Progenitor cell of endocrine pancreas (in vitro differentiated cells): ENCODE results near the gene EXOSC3. TPM values are rescaled to one million over a fixed set of nuclear protein-coding genes. Genes with fewer than 3 reads are reported as not detected.

Experiments used
- DNase-seq: peaks from one replicate; pipeline ENCODE4 v3.0.0; 2021; ENCODE audit warnings: low spot score; ENCODE audit not compliant: unreplicated experiment
- H3K27ac Mint-ChIP-seq: 2 replicates; pipeline ENCODE4 v1.8.0; 2021; ENCODE audit warnings: mild to moderate bottlenecking, moderate library complexity, mixed read lengths
- H3K27me3 Mint-ChIP-seq: 2 replicates; pipeline ENCODE4 v1.8.0; 2021; ENCODE audit warnings: mixed read lengths
- H3K36me3 Mint-ChIP-seq: 2 replicates; pipeline ENCODE4 v1.8.0; 2022; ENCODE audit warnings: mixed read lengths; ENCODE audit not compliant: insufficient read depth
- H3K4me1 Mint-ChIP-seq: 2 replicates; pipeline ENCODE4 v1.8.0; 2021; ENCODE audit warnings: low read depth, mixed read lengths
- H3K4me3 Mint-ChIP-seq: 2 replicates; pipeline ENCODE4 v1.8.0; 2021; ENCODE audit warnings: low read depth, mild to moderate bottlenecking, moderate library complexity, mixed read lengths
- H3K9me3 Mint-ChIP-seq: 2 replicates; pipeline ENCODE4 v1.8.0; 2021; ENCODE audit warnings: low read depth, mixed read lengths
- total RNA-seq: library from RNA; stranded (reverse); gene quantifications from 2 replicates; pipeline ENCODE4 v1.2.1, GENCODE V29; 2021
- TF ChIP-seq, protein P1 (sequence below): fragments of 200-600 bp; sonication (generic); IDR thresholded peaks from one replicate; pipeline ENCODE4 v1.5.0; 2021; ENCODE audit warnings: antibody characterized with exemption, mild to moderate bottlenecking; ENCODE audit not compliant: unreplicated experiment

The EXOSC3 gene
- total RNA-seq, 1 donor from 2014 or later = 55.7 TPM

DNA sequence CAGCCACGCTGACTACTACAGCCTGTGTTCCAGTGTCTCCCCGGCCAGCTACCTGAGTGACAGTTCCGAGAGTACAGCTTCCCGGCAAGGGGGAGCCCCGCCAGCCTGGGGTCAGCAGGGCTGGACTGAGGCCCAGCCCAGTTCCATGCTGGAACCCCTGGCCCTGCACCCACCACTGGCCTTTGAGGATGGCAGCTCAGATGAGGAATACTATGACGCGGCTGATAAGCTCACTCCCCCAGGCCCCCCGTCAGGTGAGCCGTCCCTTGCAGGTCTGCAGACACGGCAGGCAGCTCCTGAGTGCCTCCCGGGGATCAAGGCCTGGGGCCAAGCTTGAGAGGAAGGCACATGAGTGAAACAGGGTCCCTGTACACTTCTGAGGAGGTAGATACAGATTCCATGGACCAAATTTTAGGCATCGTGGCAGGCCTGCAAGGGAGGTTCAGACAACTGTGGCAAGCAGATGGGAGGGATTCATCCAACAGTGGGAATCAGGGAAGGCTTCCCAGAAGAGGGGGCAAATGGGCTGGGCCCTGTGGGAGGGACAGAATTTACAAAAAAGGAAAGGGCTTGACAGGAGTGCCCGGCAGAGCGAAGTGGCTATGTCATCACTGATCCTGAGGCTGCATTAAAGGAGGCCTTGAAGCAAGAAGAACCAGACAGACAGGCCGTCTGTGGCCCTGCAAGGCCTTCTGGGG lies 44.1 kb downstream of the EXOSC3 start:
- TF ChIP-seq, protein P1, sequence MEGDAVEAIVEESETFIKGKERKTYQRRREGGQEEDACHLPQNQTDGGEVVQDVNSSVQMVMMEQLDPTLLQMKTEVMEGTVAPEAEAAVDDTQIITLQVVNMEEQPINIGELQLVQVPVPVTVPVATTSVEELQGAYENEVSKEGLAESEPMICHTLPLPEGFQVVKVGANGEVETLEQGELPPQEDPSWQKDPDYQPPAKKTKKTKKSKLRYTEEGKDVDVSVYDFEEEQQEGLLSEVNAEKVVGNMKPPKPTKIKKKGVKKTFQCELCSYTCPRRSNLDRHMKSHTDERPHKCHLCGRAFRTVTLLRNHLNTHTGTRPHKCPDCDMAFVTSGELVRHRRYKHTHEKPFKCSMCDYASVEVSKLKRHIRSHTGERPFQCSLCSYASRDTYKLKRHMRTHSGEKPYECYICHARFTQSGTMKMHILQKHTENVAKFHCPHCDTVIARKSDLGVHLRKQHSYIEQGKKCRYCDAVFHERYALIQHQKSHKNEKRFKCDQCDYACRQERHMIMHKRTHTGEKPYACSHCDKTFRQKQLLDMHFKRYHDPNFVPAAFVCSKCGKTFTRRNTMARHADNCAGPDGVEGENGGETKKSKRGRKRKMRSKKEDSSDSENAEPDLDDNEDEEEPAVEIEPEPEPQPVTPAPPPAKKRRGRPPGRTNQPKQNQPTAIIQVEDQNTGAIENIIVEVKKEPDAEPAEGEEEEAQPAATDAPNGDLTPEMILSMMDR = no peak
- no peaks in the 10 kb centered on the region for H3K4me1 Mint-ChIP-seq
- peaks cover 15% of the 10 kb centered on the region for H3K27me3 Mint-ChIP-seq
- no peaks in the 10 kb centered on the region for H3K9me3 Mint-ChIP-seq
- H3K4me3 Mint-ChIP-seq = no peak overlapping the region
- H3K27ac Mint-ChIP-seq = no peak overlapping the region
- H3K36me3 Mint-ChIP-seq = no peaks in the 10 kb centered on the region
- DNase-seq = no peak

DNA sequence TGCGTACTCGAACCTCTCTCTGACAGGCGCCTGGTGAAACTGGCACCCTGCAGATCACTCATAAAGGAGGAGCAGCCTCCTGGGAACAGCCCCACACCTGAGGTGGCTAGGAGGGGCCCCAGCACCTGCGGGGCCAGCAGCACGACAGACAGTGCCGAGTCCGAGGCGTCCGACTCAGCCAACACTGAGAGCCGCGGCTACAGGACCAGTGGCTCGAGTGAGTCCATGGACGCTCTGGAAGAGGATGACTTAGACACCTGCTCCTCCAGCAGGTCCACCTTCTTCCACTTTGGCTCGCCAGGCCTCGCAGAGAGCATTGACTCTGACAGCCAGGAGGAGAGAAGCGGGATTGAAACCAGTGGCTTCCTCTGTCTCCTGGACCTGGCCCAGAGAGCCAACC lies 44.7 kb downstream of the EXOSC3 start:
- H3K9me3 Mint-ChIP-seq = no peaks in the 10 kb centered on the region
- TF ChIP-seq, protein P1 = no peak
- H3K27ac Mint-ChIP-seq = no peak overlapping the region
- DNase-seq = no peak
- no peaks in the 10 kb centered on the region for H3K4me1 Mint-ChIP-seq
- H3K4me3 Mint-ChIP-seq = no peak overlapping the region
- H3K36me3 Mint-ChIP-seq = no peaks in the 10 kb centered on the region
- H3K27me3 Mint-ChIP-seq = peaks cover 12% of the 10 kb centered on the region

- TF ChIP-seq, protein P1 = no peak
- no peaks in the 10 kb centered on the region for H3K9me3 Mint-ChIP-seq
- no peak overlapping the region for H3K4me3 Mint-ChIP-seq
- no peak overlapping the region for H3K27ac Mint-ChIP-seq
- no peaks in the 10 kb centered on the region for H3K36me3 Mint-ChIP-seq
- H3K4me1 Mint-ChIP-seq = no peaks in the 10 kb centered on the region
- peaks cover 11% of the 10 kb centered on the region for H3K27me3 Mint-ChIP-seq
- no peak for DNase-seq
Measured at GRCh38 chr9:37739222-37739621, 45.6 kb downstream of the EXOSC3 start.

DNA sequence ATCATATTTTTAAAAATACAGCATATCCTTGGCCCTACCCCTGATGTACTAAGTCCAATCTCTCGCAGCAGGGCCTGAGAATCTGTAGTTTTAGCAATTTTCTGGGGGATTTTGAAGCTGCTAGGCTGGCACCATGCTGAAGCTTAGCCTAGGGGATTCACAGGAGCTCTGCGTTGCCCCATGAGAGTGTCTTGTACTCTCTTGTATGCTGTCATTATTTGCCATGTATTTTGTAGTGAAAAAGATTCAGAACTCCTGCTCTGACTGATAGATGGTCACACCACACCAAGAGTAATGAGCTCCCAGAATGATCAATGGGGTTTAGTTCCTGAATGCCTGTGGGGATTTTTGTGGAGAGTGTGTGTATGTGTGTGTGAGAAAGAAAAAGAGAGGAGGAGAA lies 51.9 kb downstream of the EXOSC3 start:
- no peak for DNase-seq
- Mint-ChIP-seq H3K27ac (no peak overlapping the region), H3K27me3 (peaks cover 26% of the 10 kb centered on the region), H3K9me3 (no peaks in the 10 kb centered on the region), H3K4me1 (no peaks in the 10 kb centered on the region), H3K36me3 (no peaks in the 10 kb centered on the region), H3K4me3 (no peak overlapping the region)
- TF ChIP-seq, protein P1 = no peak

DNA sequence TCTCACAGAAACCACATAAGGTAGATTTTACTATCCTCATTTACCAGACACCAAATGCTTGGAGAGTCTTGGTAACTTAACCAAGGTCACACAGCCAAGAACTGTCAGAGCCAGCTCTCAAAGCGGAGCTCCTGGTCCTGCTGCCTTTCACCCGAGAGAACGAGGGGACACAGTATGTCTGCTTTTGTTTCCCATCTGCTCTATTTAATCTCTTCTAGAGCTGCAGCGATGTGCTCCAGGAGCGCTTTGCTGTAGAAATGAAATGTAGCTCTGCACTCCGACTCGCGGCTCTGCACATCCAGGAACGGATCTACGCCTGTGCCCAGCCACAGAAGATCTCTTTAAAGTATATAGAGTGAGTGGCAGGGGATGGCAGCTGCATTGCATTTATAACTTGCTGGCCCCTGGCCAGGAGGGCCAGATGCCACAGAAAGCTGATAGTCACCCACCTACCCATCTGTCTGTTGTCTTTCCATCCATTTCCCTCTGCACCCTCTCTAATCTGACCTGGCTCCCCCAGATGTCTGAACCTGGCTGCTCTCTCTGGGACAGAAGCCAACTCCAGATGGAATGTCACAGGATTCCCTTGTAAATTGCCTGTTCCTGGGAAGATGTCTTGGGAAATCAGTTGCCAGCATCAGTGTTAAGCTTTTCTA lies 52.6 kb downstream of the EXOSC3 start:
- Mint-ChIP-seq H3K36me3 (no peaks in the 10 kb centered on the region), H3K4me1 (no peaks in the 10 kb centered on the region), H3K9me3 (no peaks in the 10 kb centered on the region), H3K27me3 (peaks cover 26% of the 10 kb centered on the region), H3K4me3 (no peak overlapping the region), H3K27ac (no peak overlapping the region)
- TF ChIP-seq, protein P1 = no peak
- no peak for DNase-seq
